Left lung (tissue), 10 donors: ENCODE measurements around the gene DENND1B. TPM values are rescaled to one million over a fixed set of nuclear protein-coding genes. Genes with fewer than 3 reads are reported as not detected.

Experiments
- ATAC-seq: fragments of 200-7000 bp; cut with Tn5 transposase; one replicate; pipeline ENCODE4 v1.9.1; 2020; ENCODE audit warnings: moderate library complexity
- DNase-seq, 4 donors: peaks; one replicate each; pipeline ENCODE4 v3.0.0-alpha.2; 2013 to 2020
- H3K27ac ChIP-seq, 2 donors: fragments of 200-600 bp; sonication (generic) in 1 of 2; one replicate each; pipeline versions ENCODE4 v1.5.0 to v1.8.0; 2020 to 2021
- H3K27me3 ChIP-seq, 2 donors: fragments of 200-600 bp; sonication (generic) in 1 of 2; one replicate each; pipeline versions ENCODE4 v1.5.0 to v1.8.0; 2020 to 2021
- H3K36me3 ChIP-seq, 2 donors: fragments of 200-600 bp; sonication (generic) in 1 of 2; one replicate each; pipeline versions ENCODE4 v1.5.0 to v1.8.0; 2020 to 2021
- H3K4me1 ChIP-seq, 2 donors: fragments of 200-600 bp; one replicate each; pipeline ENCODE4 v1.8.0; 2021
- H3K4me3 ChIP-seq, 2 donors: fragments of 200-600 bp; sonication (generic) in 1 of 2; one replicate each; pipeline versions ENCODE4 v1.5.0 to v1.8.0; 2020 to 2021; ENCODE audit warnings: mild to moderate bottlenecking in 1 of 2
- H3K9me3 ChIP-seq, 2 donors: fragments of 200-600 bp; sonication (generic) in 1 of 2; one replicate each; pipeline versions ENCODE4 v1.5.0 to v1.8.0; 2020 to 2021
- CTCF ChIP-seq, 2 donors: fragments of 200-600 bp; sonication (generic) in 1 of 2; IDR thresholded peaks; one replicate each; pipeline versions ENCODE4 v1.5.0 to v1.8.0; 2021; ENCODE audit warnings: antibody characterized with exemption in 2 of 2
- intact Hi-C, 2 donors: fragments of 100-400 bp; cut with DNase I; formaldehyde crosslinking; loops; one replicate each; pipeline versions ENCODE4 v1.11.2 to v1.14.2; 2022
- polyA plus RNA-seq, 6 donors: library from polyadenylated mRNA; unstranded; fragments of 120-200 nt; gene quantifications; one replicate each; pipeline ENCODE4 v1.2.1, GENCODE V29; 2013; ENCODE audit not compliant: insufficient read length in 6 of 6
- total RNA-seq, 2 donors: library from RNA; stranded (reverse); fragmentation: NEBNext Ultra II Directional; extraction: Animal tissue kit (Norgen Biotek cat#: 25700); gene quantifications; one replicate each; pipeline ENCODE4 v1.2.1, GENCODE V29; 2021
- donor health status: DM: no; HTN: yes; CAD: no.
- donor health status: DM: no; HTN: no; CAD: no.

DENND1B gene
- total and polyA plus RNA-seq, 8 donors: 12.5 to 17.2 (median 13.4) TPM

GRCh38 chr1:197675583-197676208, 99.6 kb downstream of the DENND1B start:
- intact Hi-C loops: no loop called here

GRCh38 chr1:197674286-197674685, 101.0 kb downstream of the DENND1B start:
- TF ChIP-seq CTCF (IDR thresholded peaks at IDR 0.05): no peak
- Histone ChIP-seq H3K27me3 (no peaks in the 10 kb centered on the region), H3K36me3 (no peaks in the 10 kb centered on the region), H3K27ac (no peak overlapping the region), H3K4me3 (no peak overlapping the region), H3K4me1 (peaks cover 0 to 5% of the 10 kb centered on the region in 2 donors), H3K9me3 (no peaks in the 10 kb centered on the region)
- DNase-seq (no peak), ATAC-seq (no peak)
- intact Hi-C loops: no loop called here

More at GRCh38 chr1:197675583-197676208, 99.6 kb downstream of the DENND1B start:
- Histone ChIP-seq H3K27me3 (no peaks in the 10 kb centered on the region), H3K36me3 (no peaks in the 10 kb centered on the region), H3K27ac (no peak overlapping the region), H3K4me1 (peaks cover 0 to 5% of the 10 kb centered on the region in 2 donors), H3K4me3 (peak overlapping the region; percentile 13 to 17), H3K9me3 (no peaks in the 10 kb centered on the region)
- DNase-seq: peak in 1 of 4 donors; percentile 36
- ATAC-seq: peak; percentile 86
- no peak for TF ChIP-seq CTCF (IDR thresholded peaks at IDR 0.05)

GRCh38 chr1:197673292-197673691, 102.0 kb downstream of the DENND1B start:
- intact Hi-C loops: no loop called here
- TF ChIP-seq CTCF (IDR thresholded peaks at IDR 0.05): no peak

GRCh38 chr1:197672347-197672746, 102.9 kb downstream of the DENND1B start:
- TF ChIP-seq CTCF (IDR thresholded peaks at IDR 0.05): no peak
- Histone ChIP-seq H3K36me3 (no peaks in the 10 kb centered on the region), H3K4me3 (no peak overlapping the region), H3K9me3 (no peaks in the 10 kb centered on the region), H3K27ac (no peak overlapping the region), H3K27me3 (no peaks in the 10 kb centered on the region), H3K4me1 (peaks cover 0 to 5% of the 10 kb centered on the region in 2 donors)
- no peak for DNase-seq
- intact Hi-C loops: no loop called here
- ATAC-seq: no peak

More at GRCh38 chr1:197673292-197673691, 102.0 kb downstream of the DENND1B start:
- Histone ChIP-seq H3K4me3 (no peak overlapping the region), H3K4me1 (peaks cover 0 to 5% of the 10 kb centered on the region in 2 donors), H3K27me3 (no peaks in the 10 kb centered on the region), H3K36me3 (no peaks in the 10 kb centered on the region), H3K27ac (no peak overlapping the region), H3K9me3 (no peaks in the 10 kb centered on the region)
- ATAC-seq (no peak), DNase-seq (no peak)

GRCh38 chr1:197671920-197672319, 103.4 kb downstream of the DENND1B start:
- TF ChIP-seq CTCF (IDR thresholded peaks at IDR 0.05): no peak
- Histone ChIP-seq H3K36me3 (no peaks in the 10 kb centered on the region), H3K27me3 (no peaks in the 10 kb centered on the region), H3K4me1 (peaks cover 0 to 5% of the 10 kb centered on the region in 2 donors), H3K4me3 (no peak overlapping the region), H3K27ac (no peak overlapping the region), H3K9me3 (no peaks in the 10 kb centered on the region)
- no peak for DNase-seq
- intact Hi-C loops: no loop called here
- no peak for ATAC-seq
